Measurements from ENCODE around the gene PCBP3.

The PCBP3 gene

GRCh38 chr21:45740088-45740440, 96.5 kb downstream of the PCBP3 start:
- TF ChIP-seq, protein P1, sequence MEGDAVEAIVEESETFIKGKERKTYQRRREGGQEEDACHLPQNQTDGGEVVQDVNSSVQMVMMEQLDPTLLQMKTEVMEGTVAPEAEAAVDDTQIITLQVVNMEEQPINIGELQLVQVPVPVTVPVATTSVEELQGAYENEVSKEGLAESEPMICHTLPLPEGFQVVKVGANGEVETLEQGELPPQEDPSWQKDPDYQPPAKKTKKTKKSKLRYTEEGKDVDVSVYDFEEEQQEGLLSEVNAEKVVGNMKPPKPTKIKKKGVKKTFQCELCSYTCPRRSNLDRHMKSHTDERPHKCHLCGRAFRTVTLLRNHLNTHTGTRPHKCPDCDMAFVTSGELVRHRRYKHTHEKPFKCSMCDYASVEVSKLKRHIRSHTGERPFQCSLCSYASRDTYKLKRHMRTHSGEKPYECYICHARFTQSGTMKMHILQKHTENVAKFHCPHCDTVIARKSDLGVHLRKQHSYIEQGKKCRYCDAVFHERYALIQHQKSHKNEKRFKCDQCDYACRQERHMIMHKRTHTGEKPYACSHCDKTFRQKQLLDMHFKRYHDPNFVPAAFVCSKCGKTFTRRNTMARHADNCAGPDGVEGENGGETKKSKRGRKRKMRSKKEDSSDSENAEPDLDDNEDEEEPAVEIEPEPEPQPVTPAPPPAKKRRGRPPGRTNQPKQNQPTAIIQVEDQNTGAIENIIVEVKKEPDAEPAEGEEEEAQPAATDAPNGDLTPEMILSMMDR (conservative IDR thresholded peaks at IDR 0.05; ENCODE audit: low read depth, low read length): no peak
- no peak overlapping the region for H3K27ac ChIP-seq

GRCh38 chr21:45740491-45741357, 97.2 kb downstream of the PCBP3 start:
- no peaks in the 10 kb centered on the region for H3K4me1 ChIP-seq (ENCODE audit: low read depth, poor library complexity, severe bottlenecking)
- peaks cover 6% of the 10 kb centered on the region; the same call in 1 of the 2 replicates for H3K27me3 ChIP-seq (ENCODE audit: insufficient read depth, low read depth)
- H2AFZ ChIP-seq (ENCODE audit: low read depth): no peak overlapping the region
- no peaks in the 10 kb centered on the region for H4K20me1 ChIP-seq (ENCODE audit: insufficient read depth)
- H3K27ac ChIP-seq: no peak overlapping the region
- TF ChIP-seq, protein P1 (conservative IDR thresholded peaks at IDR 0.05; ENCODE audit: low read depth, low read length): no peak
- no peak overlapping the region for H3K9ac ChIP-seq
- H3K4me3 ChIP-seq (IDR thresholded peaks at IDR 0.05; ENCODE audit: insufficient read depth, low read depth, low read length): no peak overlapping the region
- no peak overlapping the region for H3K4me2 ChIP-seq
- no peaks in the 10 kb centered on the region for H3K79me2 ChIP-seq (ENCODE audit: insufficient read depth, low read depth)
- H3K36me3 ChIP-seq (ENCODE audit: insufficient read depth): no peaks in the 10 kb centered on the region

More at GRCh38 chr21:45740088-45740440, 96.5 kb downstream of the PCBP3 start:
- Histone ChIP-seq H4K20me1 (ENCODE audit: insufficient read depth) (no peaks in the 10 kb centered on the region), H3K27me3 (ENCODE audit: insufficient read depth, low read depth) (peaks cover 6% of the 10 kb centered on the region; the same call in 1 of the 2 replicates), H3K4me2 (no peak overlapping the region), H2AFZ (ENCODE audit: low read depth) (no peak overlapping the region), H3K9ac (no peak overlapping the region), H3K4me1 (ENCODE audit: low read depth, poor library complexity, severe bottlenecking) (no peaks in the 10 kb centered on the region), H3K79me2 (ENCODE audit: insufficient read depth, low read depth) (no peaks in the 10 kb centered on the region), H3K36me3 (ENCODE audit: insufficient read depth) (no peaks in the 10 kb centered on the region), H3K4me3 (IDR thresholded peaks at IDR 0.05; ENCODE audit: insufficient read depth, low read depth, low read length) (no peak overlapping the region)

DNA sequence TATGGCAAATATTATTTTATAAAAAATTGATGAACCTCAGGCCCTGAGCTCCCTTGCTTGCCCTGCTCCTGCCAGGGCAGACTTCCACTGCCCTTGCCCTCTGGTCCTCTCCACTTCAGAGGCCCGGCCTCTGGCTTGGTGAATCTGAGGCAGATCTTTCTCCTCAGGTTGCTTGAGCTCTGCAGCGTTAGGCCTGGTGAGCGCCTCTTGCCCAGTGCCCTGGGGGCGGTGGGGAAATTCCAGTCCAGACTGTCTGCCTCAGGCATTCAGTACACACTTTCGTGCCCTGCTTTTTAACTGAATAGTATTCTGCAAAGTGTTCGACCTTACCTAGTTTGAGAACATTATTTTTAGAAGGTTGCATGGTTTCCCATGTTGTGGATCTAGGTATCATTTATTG, 98.2 kb downstream of the PCBP3 start:
- no peaks in the 10 kb centered on the region for H3K79me2 ChIP-seq (ENCODE audit: insufficient read depth, low read depth)
- H2AFZ ChIP-seq (ENCODE audit: low read depth): no peak overlapping the region
- H3K27me3 ChIP-seq (ENCODE audit: insufficient read depth, low read depth): peaks cover 6% of the 10 kb centered on the region; the same call in 1 of the 2 replicates
- no peak overlapping the region for H3K4me3 ChIP-seq (IDR thresholded peaks at IDR 0.05; ENCODE audit: insufficient read depth, low read depth, low read length)
- no peak overlapping the region for H3K9ac ChIP-seq
- no peak overlapping the region for H3K27ac ChIP-seq
- no peak overlapping the region for H3K4me2 ChIP-seq
- no peaks in the 10 kb centered on the region for H3K4me1 ChIP-seq (ENCODE audit: low read depth, poor library complexity, severe bottlenecking)
- no peaks in the 10 kb centered on the region for H3K36me3 ChIP-seq (ENCODE audit: insufficient read depth)
- no peaks in the 10 kb centered on the region for H4K20me1 ChIP-seq (ENCODE audit: insufficient read depth)
- TF ChIP-seq, protein P1 (conservative IDR thresholded peaks at IDR 0.05; ENCODE audit: low read depth, low read length): no peak

GRCh38 chr21:45742247-45742646, 98.7 kb downstream of the PCBP3 start:
- Histone ChIP-seq H2AFZ (ENCODE audit: low read depth) (no peak overlapping the region), H3K4me2 (no peak overlapping the region), H3K4me3 (IDR thresholded peaks at IDR 0.05; ENCODE audit: insufficient read depth, low read depth, low read length) (no peak overlapping the region), H3K79me2 (ENCODE audit: insufficient read depth, low read depth) (no peaks in the 10 kb centered on the region), H4K20me1 (ENCODE audit: insufficient read depth) (no peaks in the 10 kb centered on the region), H3K27me3 (ENCODE audit: insufficient read depth, low read depth) (peaks cover 6% of the 10 kb centered on the region; the same call in 1 of the 2 replicates), H3K9ac (no peak overlapping the region), H3K4me1 (ENCODE audit: low read depth, poor library complexity, severe bottlenecking) (no peaks in the 10 kb centered on the region), H3K27ac (no peak overlapping the region), H3K36me3 (ENCODE audit: insufficient read depth) (no peaks in the 10 kb centered on the region)
- TF ChIP-seq, protein P1 (conservative IDR thresholded peaks at IDR 0.05; ENCODE audit: low read depth, low read length): no peak
